ENCODE data around the gene CD9. TPM values are rescaled to one million over a fixed set of nuclear protein-coding genes. Genes with fewer than 3 reads are reported as not detected.

Gene CD9
- total RNA-seq, 2 donors from 2014 or later, result 33.5 to 99.1 TPM

DNA sequence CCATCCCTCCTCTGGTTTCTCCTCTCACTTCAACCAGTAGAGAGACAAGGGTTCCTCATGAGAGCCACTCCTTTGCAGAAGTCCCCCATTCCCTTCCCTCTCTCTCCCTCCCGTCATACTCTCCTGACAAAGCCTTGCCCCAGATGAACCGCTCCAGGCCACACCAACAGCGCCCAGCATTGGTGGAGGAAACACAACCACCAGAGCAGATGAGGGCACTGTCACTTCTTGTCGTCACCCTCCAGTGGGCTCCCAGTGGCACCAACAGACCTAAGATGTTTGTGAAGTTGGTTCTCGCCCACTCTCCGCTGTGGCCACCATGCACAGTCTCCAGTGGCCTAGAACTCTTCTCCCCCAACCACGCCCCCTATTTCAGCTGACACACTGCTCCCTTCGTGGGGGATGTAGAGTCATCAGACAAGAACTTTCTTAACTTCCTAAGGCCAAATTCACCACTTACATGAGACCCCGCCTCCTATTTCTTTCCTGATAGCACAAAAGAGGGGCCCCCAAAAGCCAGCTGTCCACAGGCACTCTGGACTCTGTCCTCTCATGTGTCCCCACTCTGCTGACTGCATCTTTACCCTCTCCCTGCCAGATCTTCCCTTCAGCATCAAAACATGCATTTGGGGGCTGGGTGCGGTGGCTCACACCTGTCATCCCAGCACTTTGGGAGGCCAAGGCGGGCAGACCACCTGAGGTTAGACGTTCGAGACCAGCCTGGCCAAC is 81.0 kb downstream of the CD9 start:
- peak; percentile 43 for DNase-seq
- Mint-ChIP-seq H3K4me3 (no peak overlapping the region), H3K27me3 (ENCODE audit: insufficient read depth) (peaks cover 16% of the 10 kb centered on the region), H3K9me3 (no peaks in the 10 kb centered on the region), H3K4me1 (peaks cover 38% of the 10 kb centered on the region), H3K36me3 (ENCODE audit: low read depth) (no peaks in the 10 kb centered on the region), H3K27ac (no peak overlapping the region)
- TF ChIP-seq, protein P1, sequence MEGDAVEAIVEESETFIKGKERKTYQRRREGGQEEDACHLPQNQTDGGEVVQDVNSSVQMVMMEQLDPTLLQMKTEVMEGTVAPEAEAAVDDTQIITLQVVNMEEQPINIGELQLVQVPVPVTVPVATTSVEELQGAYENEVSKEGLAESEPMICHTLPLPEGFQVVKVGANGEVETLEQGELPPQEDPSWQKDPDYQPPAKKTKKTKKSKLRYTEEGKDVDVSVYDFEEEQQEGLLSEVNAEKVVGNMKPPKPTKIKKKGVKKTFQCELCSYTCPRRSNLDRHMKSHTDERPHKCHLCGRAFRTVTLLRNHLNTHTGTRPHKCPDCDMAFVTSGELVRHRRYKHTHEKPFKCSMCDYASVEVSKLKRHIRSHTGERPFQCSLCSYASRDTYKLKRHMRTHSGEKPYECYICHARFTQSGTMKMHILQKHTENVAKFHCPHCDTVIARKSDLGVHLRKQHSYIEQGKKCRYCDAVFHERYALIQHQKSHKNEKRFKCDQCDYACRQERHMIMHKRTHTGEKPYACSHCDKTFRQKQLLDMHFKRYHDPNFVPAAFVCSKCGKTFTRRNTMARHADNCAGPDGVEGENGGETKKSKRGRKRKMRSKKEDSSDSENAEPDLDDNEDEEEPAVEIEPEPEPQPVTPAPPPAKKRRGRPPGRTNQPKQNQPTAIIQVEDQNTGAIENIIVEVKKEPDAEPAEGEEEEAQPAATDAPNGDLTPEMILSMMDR (conservative IDR thresholded peaks at IDR 0.05), result no peak
- H3K4me1 ChIP-seq (ENCODE audit: control insufficient read depth, insufficient read depth, low read length), result no peaks in the 10 kb centered on the region
- H3K27me3 ChIP-seq (ENCODE audit: control insufficient read depth, insufficient read depth, low read length, poor library complexity, severe bottlenecking), result peaks cover 12% of the 10 kb centered on the region
- H3K9me3 ChIP-seq (ENCODE audit: control insufficient read depth, low read length), result no peaks in the 10 kb centered on the region
- no peak overlapping the region for H3K27ac ChIP-seq (ENCODE audit: low read depth, low read length)
- no peak overlapping the region for H3K9ac ChIP-seq (ENCODE audit: extremely low read depth, low read length, poor library complexity, severe bottlenecking)
- WGBS, 2 experiments (ENCODE audit: insufficient coverage in 1 of 2, insufficient read length in 1 of 2), result 89 to 93% methylated on average over 11 to 13 of the region's 13 CpGs
- no peaks in the 10 kb centered on the region for H3K36me3 ChIP-seq (ENCODE audit: control insufficient read depth, insufficient read depth, low read length)
- H3K4me3 ChIP-seq (ENCODE audit: low read length), result no peak overlapping the region

DNA sequence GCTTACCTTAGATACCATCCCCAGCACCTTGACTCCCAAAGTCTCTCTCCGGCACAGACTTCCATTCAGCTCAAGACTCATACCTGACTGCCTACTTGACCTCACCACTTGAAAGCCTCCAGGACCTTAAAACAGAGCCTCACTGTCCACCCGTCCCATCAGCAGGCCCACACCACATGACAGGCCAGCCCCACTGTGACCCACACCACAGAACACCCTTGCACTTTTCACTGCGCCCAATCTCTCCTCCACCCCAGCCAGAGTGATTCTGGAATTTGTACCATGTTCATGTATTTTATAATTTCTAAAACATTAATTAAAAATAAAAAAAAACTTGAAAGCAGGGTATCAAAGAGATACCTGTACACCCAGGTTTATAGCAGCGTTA is 82.2 kb downstream of the CD9 start:
- Histone ChIP-seq H3K27me3 (ENCODE audit: control insufficient read depth, insufficient read depth, low read length, poor library complexity, severe bottlenecking) (peaks cover 12% of the 10 kb centered on the region), H3K4me3 (ENCODE audit: low read length) (no peak overlapping the region), H3K36me3 (ENCODE audit: control insufficient read depth, insufficient read depth, low read length) (no peaks in the 10 kb centered on the region), H3K9me3 (ENCODE audit: control insufficient read depth, low read length) (no peaks in the 10 kb centered on the region), H3K27ac (ENCODE audit: low read depth, low read length) (no peak overlapping the region), H3K4me1 (ENCODE audit: control insufficient read depth, insufficient read depth, low read length) (no peaks in the 10 kb centered on the region), H3K9ac (ENCODE audit: extremely low read depth, low read length, poor library complexity, severe bottlenecking) (no peak overlapping the region)
- Mint-ChIP-seq H3K27me3 (ENCODE audit: insufficient read depth) (peaks cover 16% of the 10 kb centered on the region), H3K4me3 (no peak overlapping the region), H3K27ac (peak overlapping the region; percentile 2), H3K36me3 (ENCODE audit: low read depth) (no peaks in the 10 kb centered on the region), H3K4me1 (peaks cover 32% of the 10 kb centered on the region), H3K9me3 (no peaks in the 10 kb centered on the region)
- TF ChIP-seq, protein P1 (conservative IDR thresholded peaks at IDR 0.05), result no peak
- DNase-seq, result no peak
- 78 to 87% methylated on average over 3 of the region's 4 CpGs for WGBS, 2 experiments (ENCODE audit: insufficient coverage in 1 of 2, insufficient read length in 1 of 2)

- no peak overlapping the region for H3K27ac Mint-ChIP-seq
- WGBS, 2 experiments (ENCODE audit: insufficient coverage in 1 of 2, insufficient read length in 1 of 2), result 88% methylated on average over 9 to 12 of the region's 12 CpGs
These were observed 84.1 kb downstream of the CD9 start for GRCh38 chr12:6284273-6284672.

More at GRCh38 chr12:6284273-6284672, 84.1 kb downstream of the CD9 start:
- peaks cover 6% of the 10 kb centered on the region for H3K27me3 ChIP-seq (ENCODE audit: control insufficient read depth, insufficient read depth, low read length, poor library complexity, severe bottlenecking)
- no peak overlapping the region for H3K9ac ChIP-seq (ENCODE audit: extremely low read depth, low read length, poor library complexity, severe bottlenecking)
- no peaks in the 10 kb centered on the region for H3K9me3 ChIP-seq (ENCODE audit: control insufficient read depth, low read length)
- DNase-seq, result peak; percentile 63
- Mint-ChIP-seq H3K36me3 (ENCODE audit: low read depth) (no peaks in the 10 kb centered on the region), H3K9me3 (peaks cover 7% of the 10 kb centered on the region), H3K27me3 (ENCODE audit: insufficient read depth) (peaks cover 13% of the 10 kb centered on the region), H3K4me3 (no peak overlapping the region), H3K4me1 (peaks cover 24% of the 10 kb centered on the region)
- H3K4me1 ChIP-seq (ENCODE audit: control insufficient read depth, insufficient read depth, low read length), result no peaks in the 10 kb centered on the region
- no peak overlapping the region for H3K27ac ChIP-seq (ENCODE audit: low read depth, low read length)
- TF ChIP-seq, protein P1 (conservative IDR thresholded peaks at IDR 0.05), result no peak
- H3K4me3 ChIP-seq (ENCODE audit: low read length), result no peak overlapping the region
- H3K36me3 ChIP-seq (ENCODE audit: control insufficient read depth, insufficient read depth, low read length), result no peaks in the 10 kb centered on the region

Measured in endodermal cell (in vitro differentiated cells).